HG03139 (cell line): ENCODE results near the gene MPV17.
"Not testable (repeated sequence)": the region's sequence is repeated elsewhere in the genome, so short reads cannot be mapped to it uniquely, and the experiment has no call there.

Experiments
- ATAC-seq: cut with Tn5 transposase; IDR thresholded peaks from one replicate; pipeline ENCODE4 v1.9.1; 2021; ENCODE audit not compliant: unreplicated experiment

The MPV17 gene

DNA sequence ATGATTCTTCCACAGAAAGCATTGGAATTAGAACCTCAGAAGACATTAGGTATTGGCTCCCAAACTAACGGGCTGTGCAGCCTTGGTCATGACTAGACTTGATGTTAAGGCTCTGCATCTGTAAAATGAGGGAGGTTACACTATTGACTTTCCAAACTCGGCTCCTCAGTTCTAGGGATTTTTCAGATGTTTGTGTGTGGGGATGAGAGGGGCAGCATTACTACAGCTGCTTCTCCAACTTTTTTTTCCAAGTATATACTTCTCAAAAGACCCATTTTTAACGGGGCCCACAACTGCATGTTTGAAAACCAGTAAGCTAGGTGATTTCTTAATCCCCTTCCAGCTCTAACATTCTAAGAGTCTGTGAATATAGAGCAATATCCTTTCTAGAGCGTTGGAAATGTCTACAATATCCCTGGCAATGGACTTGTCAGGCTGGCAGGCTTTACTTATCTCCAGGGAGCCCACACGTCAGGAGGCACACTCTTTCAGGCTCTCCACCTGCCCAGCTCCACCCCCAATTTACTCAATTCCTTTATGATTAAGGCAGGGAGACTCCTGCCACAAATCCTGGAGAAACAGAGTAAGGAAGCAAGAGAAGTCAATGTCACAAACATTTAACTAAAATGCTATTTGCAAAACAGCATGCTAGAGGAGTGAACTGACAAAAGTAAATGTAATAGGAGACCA is 844 bp upstream of the MPV17 start:
- ATAC-seq = no peak

DNA sequence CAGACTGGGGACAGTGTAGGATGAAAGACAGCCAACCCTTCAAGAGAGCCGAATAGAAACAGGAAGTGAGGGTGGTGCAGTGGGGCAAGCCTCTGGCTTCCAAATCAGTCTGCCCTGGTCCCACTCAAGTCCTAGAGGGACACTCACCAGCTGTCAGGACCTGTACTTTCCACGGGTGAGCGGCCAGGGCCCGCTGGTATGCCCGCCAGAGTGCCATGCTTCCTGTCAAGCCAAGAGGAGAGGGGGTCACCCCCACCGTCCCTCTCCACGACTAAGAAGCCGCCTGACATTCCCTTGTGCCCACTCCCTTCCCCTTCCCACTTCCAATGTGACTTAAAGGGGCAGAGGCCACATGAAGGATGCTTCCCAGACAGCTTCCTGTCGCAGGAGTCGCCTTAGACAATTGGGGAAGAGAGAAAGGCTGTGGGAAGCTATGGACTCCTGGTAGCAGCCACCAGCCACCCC is 564 bp downstream of the MPV17 start:
- no peak for ATAC-seq

DNA sequence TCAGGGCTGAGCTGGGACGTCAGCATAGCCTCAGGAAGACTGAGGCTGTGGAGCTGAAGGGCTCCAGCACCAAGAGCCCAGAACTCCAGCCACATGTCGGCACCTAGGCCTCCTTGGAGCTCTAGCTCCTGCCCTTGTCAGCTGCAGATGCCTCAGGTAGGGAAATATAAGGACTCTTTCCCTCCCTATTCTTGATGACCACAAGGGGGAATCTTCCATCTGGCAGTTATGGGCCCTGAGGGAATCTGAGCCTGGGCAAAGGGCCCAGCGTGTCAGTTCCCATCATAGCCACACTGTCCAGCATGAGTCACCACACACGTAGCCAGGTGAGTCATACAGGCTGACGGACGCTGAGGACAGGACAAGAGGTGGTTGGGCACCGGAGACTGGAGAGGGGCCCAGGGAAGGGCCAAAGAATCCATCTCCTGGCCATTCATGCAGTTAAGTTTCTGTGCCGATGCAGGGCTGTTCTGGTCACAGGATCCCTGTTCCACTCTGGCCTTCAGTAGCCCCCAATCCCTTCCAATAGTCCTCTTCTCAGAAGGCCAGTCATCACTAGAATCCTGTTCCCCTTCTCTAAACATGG is 1.8 kb downstream of the MPV17 start:
- ATAC-seq = no peak

DNA sequence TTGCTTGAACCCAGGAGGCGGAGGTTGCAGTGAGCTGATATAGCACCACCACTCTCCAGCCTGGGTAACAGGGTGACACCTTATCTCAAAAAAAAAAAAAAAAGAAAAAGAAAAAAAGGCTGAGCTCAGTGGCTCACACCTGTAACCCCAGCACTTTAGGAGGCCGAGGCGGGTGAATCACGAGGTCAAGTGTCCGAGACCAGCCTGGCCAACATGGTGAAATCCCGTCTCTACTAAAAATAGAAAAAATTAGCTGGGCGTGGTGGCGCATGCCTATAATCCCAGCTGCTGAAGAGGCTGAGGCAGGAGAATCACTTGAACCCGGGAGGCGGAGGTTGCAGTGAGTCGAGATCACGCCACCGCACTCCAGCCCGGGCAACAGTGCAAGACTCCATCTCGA is 3.1 kb downstream of the MPV17 start:
- ATAC-seq = not testable (repeated sequence)

DNA sequence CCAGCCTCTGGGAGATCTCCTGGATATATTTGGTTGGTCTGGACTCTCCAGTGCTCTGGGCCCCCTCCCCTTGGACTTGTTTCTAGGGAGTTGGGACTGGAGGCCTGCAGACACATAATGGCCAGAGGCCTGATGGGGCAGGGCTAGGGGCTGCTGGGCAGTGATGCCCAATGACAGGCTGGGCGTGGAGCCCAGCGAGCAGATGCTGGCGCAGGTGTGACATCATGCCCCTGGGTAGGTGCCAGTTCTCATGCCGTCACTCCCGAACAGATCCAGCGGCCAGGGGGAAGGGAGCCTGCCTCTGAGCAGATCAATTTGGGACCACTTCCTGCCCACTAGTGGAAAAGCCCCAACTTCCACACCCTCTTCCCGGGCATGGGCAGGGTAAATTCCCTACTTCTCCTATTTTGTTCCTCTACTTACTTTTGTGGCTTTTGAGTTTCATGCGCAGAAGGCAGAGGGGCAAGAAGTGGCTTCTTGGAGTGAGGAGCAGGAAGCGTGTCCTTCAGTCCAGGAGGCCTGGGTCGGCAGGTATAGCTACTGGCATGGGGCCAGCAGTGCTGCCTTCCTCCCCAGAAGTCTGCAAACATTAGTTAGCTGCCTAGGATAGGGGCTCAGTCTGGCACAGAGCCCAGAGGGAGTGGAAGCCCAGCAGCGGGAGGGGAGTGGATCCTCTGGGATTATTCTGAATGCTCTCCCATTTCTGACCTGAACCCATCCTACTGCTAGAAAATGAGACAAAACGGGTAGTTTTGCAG is 6.1 kb downstream of the MPV17 start:
- ATAC-seq = no peak

DNA sequence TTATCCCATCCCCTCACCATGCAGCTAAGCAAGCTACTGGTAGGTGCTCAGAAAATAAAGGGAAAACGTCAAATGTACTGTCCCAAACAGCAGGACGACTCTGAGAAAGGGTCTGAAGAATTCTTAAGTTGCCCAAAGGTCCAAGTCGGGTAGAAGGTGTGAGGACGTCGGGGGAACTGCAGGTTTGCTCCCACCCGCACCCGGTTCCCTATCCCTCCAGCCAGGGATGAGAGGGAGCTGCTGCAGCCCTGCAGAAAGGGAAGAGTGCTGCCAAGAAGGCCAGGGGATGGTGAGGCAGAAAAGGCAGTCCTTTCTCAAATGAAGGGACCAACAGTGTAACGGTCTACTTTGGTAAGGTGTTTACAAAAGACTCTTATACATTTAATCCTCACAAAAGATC is 7.8 kb downstream of the MPV17 start:
- no peak for ATAC-seq

DNA sequence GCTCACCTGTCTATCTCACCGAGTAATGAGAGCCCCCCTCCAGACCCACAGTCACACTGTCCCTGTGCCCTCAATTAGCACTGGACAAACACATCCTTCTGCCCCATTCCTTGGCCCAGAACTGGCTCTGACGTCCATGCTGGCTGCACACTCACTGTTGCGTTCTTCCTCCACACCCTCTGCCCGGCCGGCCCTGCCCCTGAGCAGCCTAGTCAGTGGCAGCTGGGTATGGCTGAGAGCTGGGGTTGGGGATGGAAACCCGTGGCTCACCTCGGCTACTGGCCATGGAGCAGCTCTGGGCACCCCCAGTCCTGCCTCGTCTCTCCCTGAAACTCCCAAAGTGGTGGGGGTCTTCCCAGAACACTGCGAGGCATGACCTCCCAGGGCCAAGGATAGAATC is 8.2 kb downstream of the MPV17 start:
- ATAC-seq = no peak

DNA sequence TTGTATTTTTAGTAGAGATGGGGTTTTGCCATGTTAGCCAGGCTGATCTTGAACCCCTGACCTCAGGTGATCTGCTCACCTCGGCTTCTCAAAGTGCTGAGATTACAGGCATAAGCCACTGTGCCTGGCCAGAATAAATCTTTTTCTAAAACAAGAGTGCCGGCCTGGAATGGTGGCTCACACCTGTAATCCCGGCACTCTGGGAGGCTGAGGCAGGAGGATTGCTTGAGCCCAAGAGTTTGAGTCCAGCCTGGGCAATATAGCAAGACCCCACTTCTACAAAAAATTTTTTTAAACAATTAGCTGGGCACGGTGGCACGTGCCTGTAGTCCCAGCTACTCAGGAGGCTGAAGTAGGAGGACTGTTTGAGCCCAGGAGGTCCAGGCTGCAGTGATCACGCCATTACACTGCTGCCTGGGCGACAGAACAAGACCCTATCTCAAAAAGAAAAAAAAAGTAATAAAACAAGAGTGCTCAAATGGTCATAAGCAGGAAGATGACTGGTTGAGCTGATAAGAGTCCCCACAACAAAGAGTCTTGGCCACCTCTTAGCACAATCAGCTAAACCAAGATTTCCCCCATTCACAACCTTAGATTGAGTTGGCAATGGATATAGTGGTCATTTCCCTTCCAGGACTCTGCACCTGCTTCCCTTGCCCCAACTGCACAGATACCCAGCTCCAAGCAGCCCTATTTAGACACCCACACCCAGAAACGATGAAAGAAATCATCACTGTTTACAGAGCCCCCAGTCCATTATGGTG is 8.8 kb downstream of the MPV17 start:
- ATAC-seq = no peak

DNA sequence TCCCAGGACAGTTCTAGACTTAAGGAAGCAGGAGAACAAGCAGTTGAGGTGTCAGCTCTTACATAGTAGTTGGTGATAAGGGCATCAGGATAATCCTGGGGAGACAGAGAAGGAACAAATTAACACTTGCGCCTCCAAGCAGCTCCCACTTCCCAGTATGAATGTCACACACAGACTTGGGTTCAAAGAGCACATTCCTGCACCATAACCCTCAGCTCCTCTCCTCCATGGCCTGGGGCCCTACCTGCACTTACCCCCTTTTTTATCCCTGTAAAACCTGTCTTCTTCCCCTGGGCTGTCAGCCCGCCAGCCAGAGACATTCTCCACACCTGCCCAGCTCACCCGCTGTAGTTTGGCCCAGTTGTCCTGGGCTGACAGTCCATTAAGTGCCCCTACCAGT is 10.7 kb downstream of the MPV17 start:
- ATAC-seq = no peak

DNA sequence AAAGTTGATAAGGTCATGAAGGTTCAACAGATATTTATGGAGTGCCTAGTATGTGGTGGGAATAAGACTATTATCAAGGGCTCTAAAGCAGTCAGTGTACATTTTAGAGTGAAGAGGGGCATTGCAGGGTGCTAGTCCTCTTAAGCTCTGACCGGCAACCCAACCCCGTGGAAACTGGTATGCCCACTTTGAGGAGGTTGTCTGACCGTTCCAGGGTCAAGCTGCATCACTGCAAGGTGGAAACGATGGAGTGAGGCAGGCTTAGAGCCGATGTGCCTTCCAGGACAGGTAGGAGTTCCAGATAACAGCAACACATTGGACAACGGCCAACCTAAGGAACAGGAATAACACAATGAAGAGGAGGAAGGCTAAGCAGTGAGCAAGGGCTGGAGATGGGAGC is 13.2 kb downstream of the MPV17 start:
- ATAC-seq = no peak

DNA sequence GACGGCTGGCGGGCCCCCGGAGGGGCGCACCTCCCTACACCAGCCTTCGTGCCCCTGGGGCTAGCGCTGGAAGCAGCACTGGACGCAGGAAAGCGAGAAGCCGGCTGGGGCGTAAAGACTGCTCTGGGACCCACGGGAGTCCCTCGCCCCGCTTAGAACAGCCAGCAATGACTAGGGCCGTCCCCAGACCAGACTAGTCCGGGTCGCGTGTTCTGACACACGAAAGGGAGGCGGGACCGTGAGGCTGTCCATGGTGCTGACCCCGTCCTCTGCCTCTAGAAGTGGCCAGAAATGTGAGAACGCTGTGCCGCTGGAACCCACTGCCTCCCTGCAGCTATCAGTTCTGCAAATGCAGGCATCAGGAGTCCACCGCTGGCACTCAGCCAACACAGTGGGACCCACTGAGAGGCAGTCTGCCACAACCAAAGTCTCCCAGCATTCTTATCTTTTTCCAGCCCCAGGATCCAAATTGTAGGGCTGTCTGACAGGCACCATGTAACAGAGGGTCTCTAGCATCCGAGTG is 14.5 kb downstream of the MPV17 start, which contains the start of gene UCN:
TSS of gene UCN (minus strand) at position 87 of the 523 bp plus-strand sequence. CDS start 550 bp downstream, outside the sequence.
- ATAC-seq = no peak

DNA sequence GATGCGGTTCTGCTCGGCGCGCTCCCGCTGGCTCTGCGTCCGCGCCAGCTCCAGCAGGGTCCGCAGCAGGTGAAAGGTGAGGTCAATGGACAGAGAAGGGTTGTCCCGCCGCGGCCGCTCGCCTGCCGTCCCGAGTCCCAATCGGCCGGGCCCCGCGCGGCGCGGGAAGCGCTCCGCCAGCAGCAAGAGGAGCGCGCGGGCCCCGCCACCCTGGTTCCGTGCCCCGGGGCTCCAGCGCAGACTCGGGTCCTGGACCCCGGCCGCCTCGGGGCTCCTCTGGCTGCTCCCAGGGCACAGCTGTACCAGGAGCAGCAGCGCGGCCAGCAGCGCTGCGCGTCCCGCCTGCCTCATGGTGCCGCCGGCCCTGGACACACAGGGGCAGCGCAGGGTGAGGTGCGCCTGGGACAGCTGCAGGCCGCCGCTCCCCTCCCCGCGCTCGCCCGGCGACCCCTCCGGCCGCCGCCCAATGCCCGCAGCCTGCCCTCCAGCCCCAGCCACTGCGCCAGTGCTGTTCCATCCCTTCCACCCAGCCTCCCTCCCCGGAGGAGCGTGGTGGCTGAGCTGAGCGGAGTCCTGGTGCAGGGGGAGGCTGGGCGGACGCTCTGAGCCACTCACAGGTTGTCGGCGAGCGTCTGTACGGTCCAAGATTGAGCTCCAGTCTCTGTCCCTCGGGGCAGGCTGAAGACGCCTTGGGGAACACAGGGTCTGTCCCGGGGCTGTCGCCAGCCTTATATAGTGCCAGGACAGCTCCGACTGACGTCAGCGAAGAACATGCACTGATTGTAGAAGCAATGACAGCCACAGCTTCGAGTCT is 15.1 kb downstream of the MPV17 start:
- no peak for ATAC-seq

DNA sequence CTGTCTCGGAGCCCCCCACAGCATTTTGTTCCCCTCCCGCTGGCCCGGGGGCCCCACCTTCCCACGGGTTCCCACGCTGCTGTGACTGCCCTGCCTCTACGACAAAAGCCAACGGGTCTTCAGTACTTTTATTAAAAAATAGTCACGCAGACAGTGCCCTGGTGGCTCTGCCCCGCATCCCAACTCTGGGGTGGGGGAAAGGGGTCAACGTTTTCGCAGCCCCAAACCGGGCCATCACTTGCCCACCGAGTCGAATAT is 15.7 kb downstream of the MPV17 start:
- no peak for ATAC-seq

DNA sequence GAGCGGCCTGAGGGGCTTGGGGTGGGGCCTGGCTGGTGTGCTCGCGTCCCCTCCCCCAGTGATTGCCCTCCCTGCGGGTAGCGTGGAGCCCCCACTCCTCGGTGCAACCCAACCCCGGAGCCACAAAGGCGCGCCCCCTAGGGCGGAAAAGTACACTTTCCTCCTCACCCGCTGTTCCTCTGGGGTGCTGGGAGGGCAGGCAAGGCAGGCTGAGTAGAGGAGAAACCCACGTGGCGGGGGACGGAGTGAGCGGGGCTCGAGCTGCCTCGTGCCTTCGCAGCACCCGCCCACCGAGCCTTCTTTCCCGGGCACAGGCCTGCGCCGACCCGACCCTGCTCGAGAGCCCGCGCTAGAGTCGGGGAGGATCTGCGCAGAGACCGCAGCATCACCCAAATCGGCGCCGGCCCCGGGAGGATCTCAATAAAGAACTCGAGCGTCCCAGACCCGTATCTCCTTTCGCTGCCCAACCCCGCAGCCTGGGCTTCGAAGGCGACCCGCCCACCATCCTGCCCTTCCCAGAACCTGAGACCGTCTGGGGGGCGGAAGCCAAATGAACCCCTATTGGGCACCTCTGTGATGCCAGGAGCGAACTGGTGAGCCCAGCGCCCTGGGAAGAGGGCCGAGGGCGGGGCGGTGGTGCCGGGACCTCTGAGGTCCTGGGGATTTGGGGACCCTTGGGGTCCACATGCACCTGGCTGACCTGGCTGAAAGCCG is 16.2 kb downstream of the MPV17 start:
- ATAC-seq = no peak

DNA sequence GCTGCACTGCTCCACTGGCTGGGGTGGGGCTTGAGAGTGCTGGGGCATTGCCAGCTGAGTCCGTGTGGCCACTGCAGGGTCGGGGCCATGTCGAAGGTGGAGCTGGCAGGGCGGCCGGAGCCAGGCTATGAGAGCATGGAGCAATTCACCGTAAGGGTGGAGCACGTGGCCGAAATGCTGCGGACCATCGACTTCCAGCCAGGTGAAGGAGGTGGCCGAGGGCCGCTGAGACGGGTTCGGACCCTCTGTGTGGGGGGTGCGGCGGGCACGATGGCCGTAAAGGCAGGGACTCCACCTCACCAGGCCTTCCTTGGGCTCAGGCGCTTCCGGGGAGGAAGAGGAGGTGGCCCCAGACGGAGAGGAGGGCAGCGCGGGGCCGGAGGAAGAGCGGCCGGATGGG is 16.8 kb downstream of the MPV17 start:
- no peak for ATAC-seq

DNA sequence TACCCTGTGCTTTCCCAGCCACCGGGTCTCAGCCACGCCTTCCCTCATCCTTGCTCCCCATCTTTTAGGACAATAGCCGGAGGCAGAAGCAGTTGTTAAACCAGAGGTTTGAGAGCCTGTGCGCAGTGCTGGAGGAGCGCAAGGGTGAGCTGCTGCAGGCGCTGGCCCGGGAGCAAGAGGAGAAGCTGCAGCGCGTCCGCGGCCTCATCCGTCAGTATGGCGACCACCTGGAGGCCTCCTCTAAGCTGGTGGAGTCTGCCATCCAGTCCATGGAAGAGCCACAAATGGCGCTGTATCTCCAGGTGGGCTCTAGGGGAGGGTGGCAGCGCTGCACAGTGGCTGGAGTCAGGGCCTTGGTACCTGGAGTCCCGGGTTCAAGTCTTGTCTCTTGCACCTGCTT is 17.4 kb downstream of the MPV17 start:
- ATAC-seq = no peak

DNA sequence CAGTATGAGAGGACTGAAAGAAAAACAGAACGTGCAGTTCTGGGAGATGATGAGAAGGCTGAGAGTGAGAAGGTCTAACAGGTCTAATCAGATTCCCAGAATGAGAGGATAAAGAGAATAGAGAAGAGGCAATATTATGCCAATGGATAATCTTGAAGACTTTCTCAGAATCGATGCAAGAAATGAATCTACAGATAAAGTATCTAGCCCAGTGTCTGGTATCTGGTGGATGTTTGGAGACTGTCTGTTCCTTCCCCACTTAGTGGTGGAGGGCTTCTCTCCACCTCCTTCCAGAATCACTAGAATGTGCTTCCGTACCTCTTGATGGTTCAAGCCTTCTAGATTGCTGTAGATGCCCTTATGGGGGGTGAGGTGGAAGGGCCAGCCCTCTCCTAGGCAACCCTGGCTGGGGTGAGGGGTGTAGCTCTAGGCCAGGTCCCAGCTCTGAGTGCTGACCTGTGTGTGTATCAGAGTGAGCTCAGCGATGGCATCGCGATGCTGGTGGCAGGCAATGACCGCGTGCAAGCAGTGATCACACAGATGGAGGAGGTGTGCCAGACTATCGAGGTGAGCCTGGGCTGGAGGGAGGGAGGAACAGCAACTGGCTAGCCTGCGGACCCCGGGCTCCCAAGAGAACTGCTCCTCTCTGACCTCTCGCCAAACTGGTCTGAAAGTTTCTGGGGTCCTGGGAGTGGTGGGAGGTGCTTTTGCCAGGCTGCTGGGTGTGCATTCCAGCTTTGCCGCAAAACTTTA is 18.2 kb downstream of the MPV17 start:
- no peak for ATAC-seq

DNA sequence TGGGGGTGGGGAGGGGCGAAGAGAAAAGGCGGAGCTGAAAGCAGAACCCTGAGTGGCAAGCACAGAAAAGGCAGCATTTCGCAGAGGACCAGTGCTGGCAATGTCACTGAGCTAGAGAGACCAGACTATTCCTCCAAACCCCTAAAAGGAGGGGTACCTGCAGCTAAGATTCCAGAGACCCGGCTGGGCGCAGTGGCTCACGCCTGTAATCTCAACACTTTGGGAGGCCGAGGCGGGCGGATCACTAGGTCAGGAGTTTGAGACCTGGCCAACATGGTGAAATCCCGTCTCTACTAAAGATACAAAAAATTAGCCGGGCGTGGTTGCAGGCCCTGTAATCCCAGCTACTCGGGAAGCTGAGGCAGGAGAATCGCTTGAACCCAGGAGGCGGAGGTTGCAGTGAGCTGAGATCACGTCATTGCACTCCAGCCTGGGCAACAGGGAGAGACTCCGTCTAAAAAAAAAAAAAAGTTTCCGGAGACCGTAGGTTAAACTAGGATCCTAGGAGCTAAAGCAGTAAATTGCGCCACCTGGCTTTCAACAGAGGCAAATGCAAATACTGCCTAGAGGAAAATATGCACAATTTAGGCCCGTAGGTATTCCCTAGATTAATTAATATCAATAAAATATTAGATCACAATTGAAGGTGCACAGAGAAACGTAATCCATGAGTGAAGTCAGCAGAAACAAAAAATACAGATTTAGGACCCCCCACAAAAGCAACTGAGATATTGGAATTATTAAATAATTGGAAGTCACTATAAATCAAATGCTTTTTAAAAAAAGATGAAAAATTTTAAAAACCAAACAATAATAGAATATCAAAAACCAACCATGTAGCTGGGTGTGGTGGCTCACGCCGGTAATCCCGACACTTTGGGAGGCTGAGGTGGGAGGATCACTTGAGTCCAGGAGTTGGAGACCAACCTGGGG is 19.5 kb downstream of the MPV17 start:
- ATAC-seq = no peak
